Panc1 (cell line): ENCODE results near the gene YBEY.

Experiments used
- CTCF ChIP-seq: fragments of 450-650 bp; IDR thresholded peaks from 2 replicates; pipeline ENCODE4 v1.5.1; 2017; ENCODE audit warnings: mild to moderate bottlenecking
- POLR2AphosphoS5 ChIP-seq: IDR thresholded peaks from 2 replicates; pipeline ENCODE4 v1.6.1; 2012; ENCODE audit warnings: mild to moderate bottlenecking, low read depth, low read length, moderate library complexity
- REST ChIP-seq, 2 experiments: IDR thresholded peaks; 2 replicates each; pipeline ENCODE4 v1.6.1; 2011 to 2012; ENCODE audit warnings: low read depth in 2 of 2, control low read depth in 1 of 2, low read length in 1 of 2, mild to moderate bottlenecking in 1 of 2, moderate library complexity in 1 of 2; ENCODE audit not compliant: insufficient read depth in 1 of 2
- SIN3A ChIP-seq: IDR thresholded peaks from 2 replicates; pipeline ENCODE4 v1.6.1; 2012; ENCODE audit warnings: low read depth, mild to moderate bottlenecking, low read length, moderate library complexity, borderline replicate concordance; ENCODE audit not compliant: insufficient read depth

GRCh38 chr21:46307625-46308024, 21.5 kb downstream of the YBEY start:
- no peak for TF ChIP-seq CTCF
- TF ChIP-seq POLR2AphosphoS5, result no peak
- TF ChIP-seq SIN3A, result no peak
- no peak for TF ChIP-seq REST (IDR thresholded peaks at IDR 0.05; ENCODE audit: insufficient read depth in 1 of 2, low read depth in 2 of 2, low read length in 1 of 2)
